ENCODE data around the gene CAP2.

The CAP2 gene, protein sequence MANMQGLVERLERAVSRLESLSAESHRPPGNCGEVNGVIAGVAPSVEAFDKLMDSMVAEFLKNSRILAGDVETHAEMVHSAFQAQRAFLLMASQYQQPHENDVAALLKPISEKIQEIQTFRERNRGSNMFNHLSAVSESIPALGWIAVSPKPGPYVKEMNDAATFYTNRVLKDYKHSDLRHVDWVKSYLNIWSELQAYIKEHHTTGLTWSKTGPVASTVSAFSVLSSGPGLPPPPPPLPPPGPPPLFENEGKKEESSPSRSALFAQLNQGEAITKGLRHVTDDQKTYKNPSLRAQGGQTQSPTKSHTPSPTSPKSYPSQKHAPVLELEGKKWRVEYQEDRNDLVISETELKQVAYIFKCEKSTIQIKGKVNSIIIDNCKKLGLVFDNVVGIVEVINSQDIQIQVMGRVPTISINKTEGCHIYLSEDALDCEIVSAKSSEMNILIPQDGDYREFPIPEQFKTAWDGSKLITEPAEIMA

DNA sequence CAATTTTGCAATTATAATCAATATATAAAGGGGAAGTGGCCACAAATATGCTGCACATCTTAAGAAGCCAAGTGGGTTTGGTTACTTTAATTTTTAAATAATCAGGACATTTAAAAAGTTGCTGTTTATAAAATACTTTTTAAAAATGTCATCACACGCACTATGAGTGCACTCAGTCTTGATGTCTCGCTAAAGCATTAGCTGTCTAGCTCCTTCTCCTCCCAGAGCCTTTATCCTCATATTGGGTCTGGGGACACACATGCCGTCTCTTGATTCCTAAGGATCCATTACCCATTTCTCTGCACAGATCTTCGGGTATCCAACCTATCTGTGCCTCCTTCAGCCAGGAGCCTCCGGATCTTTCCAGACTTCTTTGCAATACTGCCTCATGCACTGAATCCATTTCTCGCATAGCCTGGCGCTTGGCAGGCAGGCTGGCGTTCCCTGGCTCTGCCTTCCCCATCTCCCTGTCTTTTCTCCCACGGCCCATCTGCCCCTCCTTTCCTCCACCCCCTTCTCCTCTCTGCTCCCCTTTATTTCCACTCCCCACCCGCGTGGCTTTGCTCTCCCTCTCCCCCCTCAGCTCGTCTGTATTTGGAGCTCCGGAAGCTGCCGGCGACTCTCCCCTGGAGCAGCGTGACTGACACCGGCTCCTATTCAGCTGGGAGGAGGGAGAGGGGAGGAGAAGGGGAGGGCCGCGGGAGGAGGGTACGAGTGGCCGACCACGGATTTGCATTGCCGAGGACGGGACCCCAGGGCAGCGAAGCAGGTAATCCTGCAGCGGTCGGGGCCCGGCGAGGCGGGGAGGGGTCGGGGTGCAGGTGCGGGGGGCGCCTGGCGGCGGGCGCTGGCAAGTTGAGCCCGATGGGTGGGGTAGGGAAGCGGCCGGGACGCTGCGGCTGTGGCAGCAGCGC lies at the start of gene CAP2:
CAP2 (plus strand) TSS at position 618 of the 914 bp plus-strand sequence. CDS start 27,961 bp downstream, outside the sequence.
- DNase-seq (ENCODE audit: low read depth in 2 of 2): no peak

DNA sequence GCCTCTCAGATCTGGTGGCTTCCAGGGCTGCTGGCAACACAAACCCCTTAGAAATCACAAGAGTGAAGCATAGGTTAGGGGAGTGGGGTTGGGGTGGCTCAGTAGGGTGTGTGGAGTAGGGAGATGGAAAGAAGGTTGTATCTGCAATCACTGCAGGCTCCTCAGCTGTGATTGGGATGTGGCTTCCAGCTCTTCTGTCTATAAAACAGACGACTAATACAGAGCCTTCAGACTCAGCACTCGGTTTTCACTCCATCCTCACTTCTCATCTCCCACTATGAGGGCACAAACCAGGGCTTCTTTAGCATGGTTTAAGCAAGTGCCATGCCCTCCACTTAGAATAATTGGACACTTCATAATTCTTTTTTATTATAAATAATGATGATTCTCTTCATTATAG lies 46.4 kb upstream of the CAP2 start:
- no peak for DNase-seq (ENCODE audit: low read depth in 2 of 2)

DNA sequence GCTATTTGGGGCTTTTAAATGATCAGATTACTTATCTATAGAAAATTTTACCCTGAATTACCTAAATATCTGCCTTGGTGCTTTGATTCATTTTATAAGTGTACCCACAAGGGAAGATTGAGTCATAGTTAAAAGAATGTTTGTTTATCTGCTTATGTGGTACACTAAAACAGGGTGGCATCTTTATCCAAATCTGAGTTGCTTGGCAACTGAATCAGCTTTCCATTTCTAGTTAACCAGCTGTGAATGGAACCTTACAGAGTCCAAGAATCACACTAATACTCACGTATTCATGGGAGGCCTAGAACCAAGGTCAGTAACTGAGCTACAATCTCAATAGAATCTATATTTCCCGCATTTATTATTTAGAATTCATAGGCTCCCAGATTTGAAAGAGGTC lies 44.0 kb upstream of the CAP2 start:
- DNase-seq (ENCODE audit: low read depth in 2 of 2): no peak

DNA sequence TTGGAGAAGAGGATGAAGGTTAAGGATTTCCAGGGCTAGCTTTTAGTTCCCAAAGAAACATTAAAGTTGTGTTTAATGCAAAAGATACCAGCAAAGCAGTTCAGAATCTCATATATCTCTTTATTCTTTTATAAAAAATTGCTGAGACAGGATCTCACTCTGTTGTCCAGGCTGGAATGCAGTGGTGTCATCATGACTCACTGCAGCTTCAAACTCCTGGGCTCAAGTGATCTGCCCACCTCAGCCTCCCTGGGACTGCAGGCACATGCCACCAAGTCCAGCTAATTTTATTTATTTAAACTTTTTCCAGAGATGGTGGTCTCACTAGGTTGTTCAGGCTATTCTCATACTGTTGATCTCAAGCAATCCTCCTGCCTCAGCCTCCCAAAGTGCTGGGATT lies 41.1 kb upstream of the CAP2 start:
- no peak for DNase-seq (ENCODE audit: low read depth in 2 of 2)

DNA sequence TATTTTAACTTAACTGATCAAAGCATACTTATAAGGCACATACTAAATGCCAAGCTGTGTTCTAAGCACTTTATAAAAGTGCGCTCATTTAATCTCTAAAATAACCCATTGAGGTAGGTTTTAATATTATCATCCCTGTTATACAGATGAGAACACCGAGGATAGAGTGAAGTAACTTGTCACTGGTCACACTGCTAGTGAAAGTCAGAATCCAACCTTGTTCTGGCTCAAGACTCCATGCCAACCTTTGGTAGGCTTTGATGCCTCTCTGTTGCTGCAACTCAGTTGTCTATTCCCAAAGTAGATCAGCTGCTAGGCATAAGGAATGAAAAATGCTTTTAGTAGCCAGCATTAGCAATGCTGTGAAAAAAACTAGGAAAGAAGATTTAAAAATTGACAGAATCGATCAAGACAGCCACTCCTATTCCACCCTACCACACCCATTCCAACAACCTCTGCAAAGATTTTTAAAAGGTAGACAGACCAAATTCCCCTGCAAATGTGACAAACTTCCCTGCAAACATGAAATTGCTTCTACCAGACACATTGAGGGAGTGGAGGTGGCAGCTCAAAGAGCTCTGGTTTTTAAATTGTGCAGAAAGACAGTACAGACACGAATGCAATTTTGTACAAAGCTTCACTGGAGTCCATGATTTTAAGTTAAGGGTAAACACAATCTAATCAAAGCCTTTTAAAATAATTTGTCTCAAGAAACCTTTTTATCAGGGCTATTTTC lies 39.8 kb upstream of the CAP2 start:
- DNase-seq (ENCODE audit: low read depth in 2 of 2): no peak

DNA sequence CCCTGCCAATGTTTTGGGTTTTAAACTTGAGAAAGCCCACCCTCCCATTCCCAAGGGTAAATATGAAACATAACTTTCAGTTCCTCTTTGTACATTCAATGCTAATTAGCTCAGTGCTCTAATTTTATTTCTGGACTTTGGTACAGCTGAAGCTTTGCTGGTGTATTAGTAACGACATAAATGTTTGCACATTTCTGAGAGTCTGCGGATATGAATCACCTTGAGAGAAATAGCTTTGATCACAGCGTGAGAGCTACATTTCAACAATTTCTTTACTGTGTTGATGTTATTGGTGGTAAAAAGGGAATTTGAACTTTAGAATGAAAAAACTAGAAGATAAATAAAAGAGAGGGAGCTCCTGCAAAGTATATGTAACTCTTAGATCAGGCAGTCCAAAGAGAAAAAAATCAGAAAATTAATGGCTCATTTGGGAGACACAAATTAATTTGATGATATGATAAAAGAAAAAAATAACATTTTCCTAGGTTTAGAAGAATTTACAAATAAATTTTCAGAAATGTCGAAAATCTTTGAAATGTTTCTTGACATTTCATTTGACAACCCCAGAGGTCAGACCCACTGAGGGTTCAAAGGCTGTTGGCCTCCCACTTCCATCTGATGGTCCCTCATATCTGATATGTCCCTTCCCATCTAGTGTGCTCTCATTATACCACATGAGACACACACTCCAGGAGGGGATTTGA lies 38.5 kb upstream of the CAP2 start:
- DNase-seq (ENCODE audit: low read depth in 2 of 2): no peak

DNA sequence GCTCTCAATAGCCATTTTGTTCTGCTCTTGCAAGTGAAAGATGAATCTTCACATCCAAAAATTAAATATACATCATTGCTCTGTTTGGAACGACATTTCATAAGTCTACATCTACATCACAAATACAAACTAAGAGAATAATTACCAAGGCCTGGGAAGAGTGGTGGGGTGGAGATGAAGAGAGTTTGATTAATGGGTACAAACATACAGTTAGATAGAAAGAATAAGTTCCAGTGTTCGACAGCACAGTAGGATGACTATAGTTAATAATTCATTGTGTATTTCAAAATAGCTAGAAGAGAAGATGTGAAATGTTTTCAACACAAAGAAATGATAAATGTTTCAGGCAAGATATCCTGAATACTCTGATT lies 38.0 kb upstream of the CAP2 start:
- DNase-seq (ENCODE audit: low read depth in 2 of 2): no peak

DNA sequence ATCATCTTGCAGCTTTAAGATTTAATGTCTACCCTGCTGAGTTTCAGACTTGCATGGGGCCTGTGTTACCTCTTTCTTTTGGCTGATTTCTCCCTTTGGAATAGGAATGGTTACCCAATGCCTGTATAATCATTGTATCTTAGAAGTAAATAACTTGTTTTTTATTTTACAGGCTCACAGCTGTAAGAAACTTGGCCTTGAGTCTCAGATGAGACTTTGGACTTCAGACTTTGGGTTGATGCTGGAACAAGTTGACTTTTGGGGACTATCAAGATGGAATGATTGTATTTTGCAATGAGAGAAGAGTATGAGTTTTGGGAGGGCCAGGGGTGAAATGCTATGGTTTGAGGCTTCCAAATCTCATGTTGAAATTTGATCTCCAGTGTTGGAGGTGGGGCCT lies 34.9 kb upstream of the CAP2 start:
- DNase-seq (ENCODE audit: low read depth in 2 of 2): no peak

DNA sequence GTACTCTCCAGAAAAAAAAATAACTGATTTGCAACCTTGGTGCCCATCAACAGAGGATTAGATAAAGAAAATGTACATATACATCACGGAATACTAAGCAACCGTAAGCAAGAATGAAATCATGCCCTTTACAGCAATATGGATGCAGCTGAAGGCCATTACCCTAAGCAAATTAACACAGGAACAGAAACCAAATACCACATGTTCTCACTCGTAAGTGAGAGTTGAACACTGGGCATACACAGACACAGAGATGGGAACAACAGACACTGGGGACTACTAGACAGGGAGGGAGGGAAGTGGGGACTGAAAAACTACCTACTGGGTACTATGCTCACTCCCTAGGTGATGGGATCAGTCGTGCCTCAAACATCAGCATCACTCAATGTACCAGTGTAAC lies 32.8 kb upstream of the CAP2 start:
- DNase-seq (ENCODE audit: low read depth in 2 of 2): no peak

DNA sequence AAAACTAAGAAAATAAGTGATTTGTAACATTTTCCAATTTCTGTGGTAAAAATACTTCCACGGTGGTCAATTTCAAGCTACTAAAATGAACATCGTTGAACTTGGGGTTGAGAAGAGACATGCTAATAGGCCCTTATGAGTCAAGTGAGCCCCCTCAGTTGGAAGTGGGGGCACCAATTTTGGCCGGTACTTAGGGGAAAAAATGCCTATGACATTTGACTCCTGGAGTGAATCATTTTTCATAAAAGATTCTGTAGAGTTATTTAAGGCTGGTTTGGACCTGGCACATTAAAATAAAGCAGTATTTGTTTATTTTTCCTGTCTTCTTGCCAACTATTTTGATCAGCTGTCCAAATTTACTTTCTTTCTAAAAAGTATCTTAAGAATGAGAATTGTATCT lies 32.4 kb upstream of the CAP2 start:
- DNase-seq (ENCODE audit: low read depth in 2 of 2): no peak

DNA sequence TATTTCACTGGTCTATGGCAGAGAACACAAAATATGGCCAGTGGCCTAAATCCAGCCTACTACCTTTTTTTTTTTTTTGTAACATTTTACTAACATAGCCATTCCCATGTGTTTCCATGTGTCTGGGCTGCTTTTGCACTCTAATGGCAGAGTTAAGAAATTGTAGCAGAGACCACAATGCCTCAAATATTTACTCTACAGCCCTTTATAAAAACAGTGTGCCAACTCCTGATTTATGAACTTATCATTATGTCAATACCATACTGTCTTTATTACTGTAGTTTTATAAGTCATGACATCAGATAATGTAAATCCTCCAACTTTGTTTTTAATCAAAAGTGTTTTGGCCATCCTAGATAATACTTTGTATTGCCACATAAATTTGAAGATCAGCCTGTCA lies 27.4 kb upstream of the CAP2 start:
- DNase-seq (ENCODE audit: low read depth in 2 of 2): no peak

DNA sequence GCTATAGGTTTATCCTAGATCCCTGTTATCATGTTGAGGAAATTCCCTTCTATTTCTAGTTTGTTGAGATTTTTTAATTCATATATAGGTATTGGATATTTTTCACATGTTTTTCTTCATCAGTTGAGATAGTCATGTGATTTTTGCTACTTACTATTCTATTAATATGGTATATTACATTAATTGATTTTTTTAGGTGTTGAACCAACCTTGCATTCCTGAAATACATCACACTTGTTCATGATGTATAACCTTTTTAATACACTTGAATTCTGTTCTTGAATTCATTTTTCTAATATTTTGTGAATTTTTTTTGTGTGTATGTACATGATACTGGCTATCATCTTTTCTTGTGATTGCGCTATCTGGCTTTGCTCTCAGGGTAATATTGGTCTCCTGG lies 25.5 kb upstream of the CAP2 start:
- DNase-seq (ENCODE audit: low read depth in 2 of 2): no peak

DNA sequence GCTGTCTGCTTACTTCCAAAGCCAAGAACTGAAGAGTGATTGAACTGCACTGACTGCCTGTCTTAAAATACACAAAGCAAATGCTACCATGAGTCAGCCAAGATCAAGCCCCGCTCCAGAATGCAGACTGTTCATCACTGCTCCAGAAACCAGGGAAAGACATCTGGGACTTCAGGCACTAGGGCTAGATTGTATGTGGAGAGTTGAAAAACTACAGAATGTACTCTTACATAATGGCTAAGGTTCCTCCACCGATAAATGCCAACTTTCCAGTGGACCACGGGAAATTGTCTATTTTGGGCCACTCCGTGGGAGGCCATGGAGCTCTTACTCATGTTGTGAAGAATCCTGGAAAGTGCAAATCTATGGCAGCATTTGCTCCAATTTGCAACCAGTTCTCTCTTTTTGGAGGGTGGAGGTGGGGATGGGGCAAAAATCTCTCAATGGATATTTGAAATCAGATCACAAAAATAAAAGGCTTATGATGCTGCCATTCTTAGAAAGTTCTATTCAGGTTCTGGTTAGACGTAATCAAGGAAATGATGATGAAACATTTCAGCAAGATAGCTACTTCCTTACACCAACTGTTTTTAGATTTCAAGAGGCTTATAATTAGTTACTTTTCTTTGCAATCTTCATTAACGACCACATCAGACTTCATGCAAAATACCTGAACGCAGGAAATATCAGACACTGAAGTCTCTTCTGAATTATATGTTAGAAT lies 11.8 kb upstream of the CAP2 start:
- DNase-seq (ENCODE audit: low read depth in 2 of 2): no peak

DNA sequence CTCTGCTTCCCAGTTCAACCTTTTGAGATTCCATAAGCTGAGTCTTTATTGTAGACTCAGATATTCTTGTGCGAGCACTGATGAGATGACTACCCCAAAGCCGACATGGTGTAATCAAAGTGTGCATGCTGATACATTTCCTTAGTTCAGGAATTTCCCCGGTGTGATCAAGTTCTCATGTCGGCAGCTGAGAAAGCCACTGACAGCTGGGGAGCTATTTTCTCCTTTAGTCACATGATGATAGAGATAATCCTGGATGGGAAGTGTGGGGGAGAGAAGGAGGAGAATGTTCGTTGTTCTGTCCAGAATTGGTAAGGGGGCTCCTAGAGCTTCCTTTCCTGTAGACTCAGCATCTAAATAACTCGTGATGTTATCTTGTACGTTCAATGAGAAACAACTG lies 7.7 kb upstream of the CAP2 start:
- DNase-seq (ENCODE audit: low read depth in 2 of 2): no peak

DNA sequence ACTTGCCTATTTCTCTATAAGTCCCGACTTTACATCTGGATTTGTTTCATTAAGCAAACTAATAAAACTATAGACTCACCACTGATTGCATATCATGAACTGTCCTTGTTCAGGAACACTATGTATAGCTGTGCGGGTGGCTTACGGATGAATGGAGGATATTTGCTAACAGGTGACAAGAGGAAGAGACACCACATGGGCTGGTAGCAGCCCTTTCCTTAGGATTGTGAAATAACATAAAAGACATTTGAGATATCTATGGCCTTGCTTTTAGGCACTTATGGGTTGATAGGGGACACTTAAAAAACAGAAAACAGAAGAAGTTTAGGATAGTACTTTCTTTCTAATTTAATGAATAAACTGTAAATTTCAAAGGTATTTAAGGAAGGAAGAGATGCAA lies 5.0 kb upstream of the CAP2 start:
- no peak for DNase-seq (ENCODE audit: low read depth in 2 of 2)

DNA sequence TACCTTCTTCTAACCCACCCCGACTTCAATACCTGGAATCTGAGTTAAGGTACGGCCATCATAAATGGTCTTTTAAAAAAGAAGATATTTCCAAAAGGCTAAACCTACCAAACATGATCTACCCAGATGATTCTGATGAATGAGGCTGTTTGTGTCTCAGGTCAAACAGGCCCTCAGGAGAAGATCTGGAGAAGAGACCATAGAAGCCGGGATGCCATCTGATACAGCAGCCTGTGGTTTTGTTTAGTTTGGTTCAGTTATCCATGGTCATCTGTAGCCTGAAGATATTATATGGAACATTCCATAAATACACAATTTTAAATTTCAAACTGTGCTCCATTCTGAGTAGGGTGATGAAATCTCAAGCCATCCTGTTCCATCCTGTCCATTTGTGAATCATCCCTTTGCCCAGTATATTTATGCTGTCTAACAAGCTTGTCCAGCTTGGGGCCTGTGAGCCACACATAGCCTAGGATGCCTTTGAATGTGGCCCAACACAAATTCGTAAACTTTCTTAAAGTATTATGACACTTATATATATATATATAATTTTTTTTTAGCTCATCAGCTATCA lies 4.0 kb upstream of the CAP2 start:
- no peak for DNase-seq (ENCODE audit: low read depth in 2 of 2)

DNA sequence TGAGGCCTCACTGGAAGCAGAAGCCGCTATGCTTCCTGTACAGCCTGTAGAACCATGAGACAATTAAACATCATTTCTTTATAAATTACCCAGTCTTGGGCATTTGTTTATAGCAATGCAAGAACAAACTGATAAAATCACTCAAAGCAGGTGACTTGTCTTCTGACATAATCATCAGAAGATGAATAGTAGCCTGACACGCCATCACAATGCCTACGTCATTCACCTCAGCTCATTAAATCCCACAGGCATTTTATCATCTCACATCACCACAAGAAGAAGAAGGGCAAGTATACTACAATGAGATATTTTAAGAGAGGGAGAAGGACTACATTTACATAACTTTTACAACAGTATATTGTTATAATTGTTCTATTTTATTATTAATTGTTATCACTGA lies 3.1 kb upstream of the CAP2 start:
- no peak for DNase-seq (ENCODE audit: low read depth in 2 of 2)

DNA sequence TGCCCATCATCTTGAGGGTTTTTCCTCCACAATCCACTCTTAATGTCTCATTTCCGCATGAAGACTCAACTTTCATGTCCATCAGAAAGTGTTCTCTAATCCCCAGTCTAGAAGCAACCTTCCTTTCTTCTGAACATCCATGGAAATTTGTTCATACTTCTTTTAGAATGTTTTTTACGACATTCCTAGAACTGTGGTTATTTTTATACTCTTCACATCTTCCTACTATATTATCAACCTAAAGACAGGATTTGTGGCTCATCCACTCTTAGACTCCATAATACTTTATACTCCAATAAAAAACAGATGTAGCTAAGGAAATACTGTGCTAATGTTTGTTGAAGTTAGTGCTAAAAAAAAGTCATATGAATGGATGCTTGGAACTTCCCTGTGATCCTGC lies 1.4 kb upstream of the CAP2 start:
- DNase-seq (ENCODE audit: low read depth in 2 of 2): no peak

DNA sequence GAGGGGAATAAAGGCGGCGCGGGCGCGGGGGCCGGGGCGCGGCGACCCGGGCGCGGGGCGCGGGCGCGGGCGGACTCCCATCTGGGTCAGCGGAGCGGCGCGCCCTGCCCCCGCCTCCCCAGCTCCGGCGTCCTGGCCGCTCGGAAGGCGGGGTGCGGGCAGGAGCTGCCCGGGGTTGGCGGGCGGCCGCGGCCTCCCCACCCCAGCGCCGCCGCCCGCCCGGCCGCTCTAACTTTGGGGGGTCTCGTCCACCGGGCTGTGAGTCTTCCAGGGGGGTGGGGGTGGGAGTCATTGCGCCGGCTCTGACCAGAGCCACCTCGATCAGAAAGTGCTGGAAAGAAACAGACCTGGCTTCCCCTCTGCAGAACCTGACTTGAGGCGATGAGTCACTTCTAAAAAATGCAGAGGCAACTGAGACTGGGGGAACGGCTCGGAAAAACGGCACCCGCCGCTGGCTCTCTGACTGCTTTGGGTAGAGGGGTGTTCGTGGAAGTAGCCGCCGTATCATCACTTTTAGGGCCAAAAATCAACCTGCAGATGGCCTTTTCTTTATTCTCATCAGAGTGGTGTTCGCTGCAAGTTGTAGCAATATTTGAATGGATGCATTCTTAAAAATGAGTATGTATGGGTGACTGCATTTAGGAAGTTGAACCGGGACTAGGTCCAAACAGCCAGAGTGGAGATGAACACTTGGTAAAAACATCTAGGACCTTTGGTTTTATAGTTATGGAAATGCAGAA lies 667 bp downstream of the CAP2 start:
- peak in 1 of 2 donors; percentile 0 for DNase-seq (ENCODE audit: low read depth in 2 of 2)

DNA sequence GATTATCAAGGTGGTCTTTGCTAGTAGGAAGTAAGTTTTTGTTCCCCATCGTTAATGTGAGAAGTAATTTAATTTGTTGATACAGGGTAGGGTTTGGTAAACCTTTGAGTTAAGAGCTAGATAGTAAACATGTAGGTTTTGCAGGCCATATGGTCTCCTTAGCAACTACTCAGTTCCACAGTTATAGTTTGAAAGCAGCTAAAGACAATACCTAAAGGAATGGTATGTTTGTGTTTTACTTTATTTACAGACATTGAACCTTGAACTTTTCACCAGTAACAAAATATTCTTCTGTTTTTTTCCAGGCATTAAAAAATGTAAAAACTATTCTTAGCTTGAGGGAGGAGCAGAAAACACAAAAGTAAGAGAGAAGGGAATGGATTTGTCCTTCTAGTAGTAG lies 1.7 kb downstream of the CAP2 start:
- DNase-seq (ENCODE audit: low read depth in 2 of 2): no peak

Measured in stimulated activated CD4-positive, alpha-beta T cell treated with anti-CD3 and anti-CD28 coated beads, Interleukin-15, amount 100 ng/mL, for 48 hours (primary cell).